A549 (cell line): Measurements from ENCODE around the gene NR1D1. TPM values are rescaled to one million over a fixed set of nuclear protein-coding genes. Genes with fewer than 3 reads are reported as not detected.

Experiments
- ATAC-seq, 2 experiments: fragments of 200-7000 bp in 1 of 2; fragments of >200 bp in 1 of 2; cut with Nextera tagmentation in 1 of 2; cut with Tn5 transposase in 1 of 2; 3 replicates each; pipeline versions ENCODE4 v1.8.0 to v1.9.1; 2018 to 2020; ENCODE audit warnings: mild to moderate bottlenecking in 1 of 2, moderate library complexity in 1 of 2
- CTCF ChIA-PET: fragments of 300-600 bp; sonication (Branson Sonifier 250); formaldehyde crosslinking; extraction: SDS; loops from one replicate; lab custom pipeline; 2021; ENCODE audit warnings: antibody characterized with exemption, inconsistent platforms; lab: Yijun Ruan, JAX
- POLR2A ChIA-PET: fragments of 350-600 bp; formaldehyde crosslinking; extraction: SDS; loops from one replicate; lab custom pipeline; 2021; ENCODE audit warnings: antibody characterized with exemption, inconsistent platforms; lab: Yijun Ruan, JAX
- DNase-seq, 2 experiments: peaks; one replicate each; pipeline versions ENCODE4 v3.0.0 to v3.0.0-alpha.2; 2011 to 2016; ENCODE audit warnings: low read depth in 1 of 2, low spot score in 1 of 2
- FAIRE-seq: peaks from 2 replicates; lab custom pipeline; 2011; peaks lifted over from hg19 to GRCh38; lab: Jason Lieb, UNC
- H3K27ac ChIP-seq, 2 experiments: fragments of >200 bp; sonication (Bioruptor Twin); formaldehyde crosslinking; 3 replicates each; pipeline ENCODE4 v1.5.1; 2016 to 2017
- H3K4me1 ChIP-seq: fragments of >200 bp; sonication (Bioruptor Twin); formaldehyde crosslinking; 3 replicates; pipeline ENCODE4 v1.6.1; 2016
- H3K4me2 ChIP-seq: fragments of >200 bp; sonication (Bioruptor Twin); formaldehyde crosslinking; 3 replicates; pipeline ENCODE4 v1.6.1; 2016
- H3K4me3 ChIP-seq: fragments of >200 bp; sonication (Bioruptor Twin); formaldehyde crosslinking; 3 replicates; pipeline ENCODE4 v1.5.1; 2016
- H3K9me3 ChIP-seq: fragments of >200 bp; sonication (Bioruptor Twin); formaldehyde crosslinking; 3 replicates; pipeline ENCODE4 v1.6.1; 2016
- BCL3 ChIP-seq: fragments of >200 bp; sonication (Bioruptor Twin); formaldehyde crosslinking; IDR thresholded peaks from 3 replicates; pipeline ENCODE4 v1.6.1; 2016
- BHLHE40 ChIP-seq: IDR thresholded peaks from 2 replicates; pipeline ENCODE4 v1.6.1; 2012; ENCODE audit warnings: low read depth, low read length, inconsistent platforms
- CBX8 ChIP-seq: fragments of 200-600 bp; sonication (generic); IDR thresholded peaks from 2 replicates; pipeline ENCODE4 v1.6.1; 2016
- EHMT2 ChIP-seq: fragments of 200-600 bp; sonication (generic); IDR thresholded peaks from 2 replicates; pipeline ENCODE4 v1.6.1; 2016; ENCODE audit warnings: antibody characterized with exemption, low read depth, mild to moderate bottlenecking, moderate library complexity
- GATA3 ChIP-seq: IDR thresholded peaks from 2 replicates; pipeline ENCODE4 v1.6.1; 2012; ENCODE audit warnings: borderline replicate concordance
- HES2 ChIP-seq: fragments of >200 bp; sonication (Bioruptor Twin); formaldehyde crosslinking; IDR thresholded peaks from 2 replicates; pipeline ENCODE4 v1.6.1; 2016
- HEYL ChIP-seq: fragments of 250-450 bp; sonication (Bioruptor Pico); IDR thresholded peaks from 2 replicates; pipeline ENCODE4 v1.8.0; 2021; ENCODE audit warnings: mild to moderate bottlenecking, moderate library complexity
- HMGXB4 ChIP-seq: fragments of 250-450 bp; sonication (Bioruptor Pico); IDR thresholded peaks from 2 replicates; pipeline ENCODE4 v1.5.0; 2021; ENCODE audit warnings: mild to moderate bottlenecking, moderate library complexity, borderline replicate concordance
- HOXB13 ChIP-seq: fragments of 250-450 bp; sonication (Bioruptor Pico); IDR thresholded peaks from 2 replicates; pipeline ENCODE4 v1.5.0; 2020; ENCODE audit warnings: low read depth, mild to moderate bottlenecking, moderate library complexity
- HOXB5 ChIP-seq: fragments of 250-450 bp; sonication (Bioruptor Pico); IDR thresholded peaks from 2 replicates; pipeline ENCODE4 v1.5.0; 2020; ENCODE audit warnings: mild to moderate bottlenecking, moderate library complexity
- JUN ChIP-seq, 2 experiments: fragments of >200 bp; sonication (Bioruptor Twin); formaldehyde crosslinking; IDR thresholded peaks; 2 replicates in 1 of 2; 3 replicates in 1 of 2; pipeline ENCODE4 v1.6.1; 2016 to 2017
- JUNB ChIP-seq: fragments of >200 bp; sonication (Bioruptor Twin); formaldehyde crosslinking; IDR thresholded peaks from 2 replicates; pipeline ENCODE4 v1.6.1; 2016
- MAFK ChIP-seq: fragments of 450-650 bp; IDR thresholded peaks from 2 replicates; pipeline ENCODE4 v1.6.1; 2014; ENCODE audit not compliant: partially characterized antibody
- POLR2A ChIP-seq: IDR thresholded peaks from 2 replicates; pipeline ENCODE4 v1.6.1; 2012; ENCODE audit warnings: mild to moderate bottlenecking, low read length
- RAD21 ChIP-seq, 2 experiments: fragments of >200 bp in 1 of 2; sonication (Bioruptor Twin) in 1 of 2; formaldehyde crosslinking in 1 of 2; IDR thresholded peaks in 1 of 2; conservative IDR thresholded peaks in 1 of 2; 2 replicates in 1 of 2; 3 replicates in 1 of 2; pipeline ENCODE4 v1.6.1; 2012 to 2018; ENCODE audit warnings: inconsistent platforms in 1 of 2
- RFX5 ChIP-seq: fragments of 450-650 bp; IDR thresholded peaks from 2 replicates; pipeline ENCODE4 v1.7.1; 2014; ENCODE audit warnings: antibody characterized with exemption, mild to moderate bottlenecking, moderate library complexity
- RNF2 ChIP-seq: fragments of 200-600 bp; sonication (generic); IDR thresholded peaks from 2 replicates; pipeline ENCODE4 v1.6.1; 2016; ENCODE audit warnings: low read depth, mild to moderate bottlenecking, antibody characterized with exemption, moderate library complexity, borderline replicate concordance
- SMC3 ChIP-seq: fragments of >200 bp; sonication (Bioruptor Twin); formaldehyde crosslinking; IDR thresholded peaks from 3 replicates; pipeline ENCODE4 v1.6.1; 2018; ENCODE audit warnings: inconsistent platforms
- TFCP2L1 ChIP-seq: fragments of 250-450 bp; sonication (Bioruptor Pico); IDR thresholded peaks from 2 replicates; pipeline ENCODE4 v1.5.0; 2021; ENCODE audit warnings: mild to moderate bottlenecking
- ZFP36 ChIP-seq: fragments of 450-650 bp; IDR thresholded peaks from 2 replicates; pipeline ENCODE4 v1.6.1; 2014; ENCODE audit warnings: borderline replicate concordance; ENCODE audit not compliant: partially characterized antibody
- ZNF302 ChIP-seq: fragments of 250-450 bp; sonication (Bioruptor Pico); IDR thresholded peaks from 2 replicates; pipeline ENCODE4 v1.9.0; 2021; ENCODE audit warnings: inconsistent platforms, mild to moderate bottlenecking, moderate library complexity
- WGBS: methylation state at CpG from one replicate; pipeline ENCODE4 v1.1.6; 2017; ENCODE audit errors: missing lambda C conversion rate; 5-methylcytosine and 5-hydroxymethylcytosine counted together
- polyA plus RNA-seq, 4 experiments: library from polyadenylated mRNA; depleted of rRNA in 3 of 4; stranded (reverse); fragments of >200 nt; fragmentation: RNase III in 1 of 4; extraction: RNeasy Plus Mini Kit Qiagen cat#74134 plus additional on column Dnase treatment in 1 of 4; gene quantifications; 2 replicates in 3 of 4; 3 replicates in 1 of 4; pipeline ENCODE4 v1.2.3, GENCODE V29; 2011 to 2017

The NR1D1 gene
- polyA plus RNA-seq, 2 of the 4 experiments (the other 2 are of a cell fraction) = 1.2 to 4.4 TPM

- ChIA-PET POLR2A (interaction anchor here (1.3 to 1.7 kb wide), 2 partner anchors 12 to 35 kb away, joined by 5 to 7 read pairs; partner anchors contain the start of genes MED24 and NR1D1), CTCF (interaction anchor here (0.6 to 17.1 kb wide), 15 partner anchors 10 to 644 kb away, joined by 3 to 390 read pairs (median 5); partner anchors contain the start of genes NR1D1 and THRA)
- ATAC-seq (no peak), FAIRE-seq (no peak), DNase-seq (no peak)
- Histone ChIP-seq H3K9me3 (no peaks in the 10 kb centered on the region), H3K4me1 (peaks cover 21% of the 10 kb centered on the region), H3K4me3 (no peak overlapping the region), H3K27ac (no peak overlapping the region), H3K4me2 (no peak overlapping the region)
- TF ChIP-seq ZFP36 = no peak
- TF ChIP-seq TFCP2L1 (CRISPR knock-in tag) = no peak
- no peak for TF ChIP-seq HEYL (CRISPR knock-in tag)
- TF ChIP-seq JUNB = no peak
- no peak for TF ChIP-seq MAFK
- no peak for TF ChIP-seq POLR2A
- TF ChIP-seq EHMT2 = no peak
- TF ChIP-seq JUN (IDR thresholded peaks at IDR 0.05) = no peak
- WGBS = 92% methylated on average over 26 of the region's 26 CpGs
Measured at GRCh38 chr17:40089077-40089895, 11.1 kb downstream of the NR1D1 start.

- POLR2A ChIA-PET = no interaction called here
- 93% methylated on average over 28 of the region's 28 CpGs for WGBS
- ATAC-seq (no peak), FAIRE-seq (no peak), DNase-seq (no peak)
- no peak overlapping the region for H3K4me2 ChIP-seq
- H3K9me3 ChIP-seq = no peaks in the 10 kb centered on the region
- no peak overlapping the region for H3K4me3 ChIP-seq
- peaks cover 23% of the 10 kb centered on the region for H3K4me1 ChIP-seq
- no peak overlapping the region for H3K27ac ChIP-seq
- CTCF ChIA-PET = interaction anchor here (0.6 to 17.1 kb wide), 9 partner anchors 11 to 102 kb away, joined by 3 to 390 read pairs (median 4); partner anchors contain the start of genes NR1D1 and THRA
- TF ChIP-seq HES2 (no peak), JUN (IDR thresholded peaks at IDR 0.05) (no peak), ZNF302 (no peak), CBX8 (no peak), BHLHE40 (no peak), GATA3 (no peak), RNF2 (no peak), HOXB5 (CRISPR knock-in tag) (no peak), BCL3 (no peak), RFX5 (no peak)
Measured at GRCh38 chr17:40087903-40088718, 12.3 kb downstream of the NR1D1 start.

GRCh38 chr17:40087049-40087794 is 13.2 kb downstream of the NR1D1 start:
- TF ChIP-seq HMGXB4 (no peak), HOXB5 (CRISPR knock-in tag) (no peak), RAD21 (conservative IDR thresholded peaks at IDR 0.05 in 1 of 2, IDR thresholded peaks at IDR 0.05 in 1 of 2) (no peak), EHMT2 (no peak), HES2 (no peak), ZNF302 (no peak), HOXB13 (CRISPR knock-in tag) (no peak), SMC3 (no peak)
- FAIRE-seq (no peak), DNase-seq (no peak), ATAC-seq (no peak)
- Histone ChIP-seq H3K4me1 (peaks cover 20% of the 10 kb centered on the region), H3K9me3 (no peaks in the 10 kb centered on the region), H3K27ac (no peak overlapping the region), H3K4me3 (no peak overlapping the region), H3K4me2 (no peak overlapping the region)
- CTCF ChIA-PET = interaction anchor here (0.6 to 18.9 kb wide), 25 partner anchors 11 to 267 kb away, joined by 3 to 919 read pairs (median 5); partner anchors contain the start of genes CSF3, MED24, NR1D1 and THRA
- WGBS = 68% methylated on average over 6 of the region's 6 CpGs
- POLR2A ChIA-PET = interaction anchor here (1.0 kb wide), 1 partner anchor 12 kb away, joined by 5 read pairs; no protein-coding TSS in a partner anchor
